Measurements from ENCODE around the gene LRP4. TPM values are rescaled to one million over a fixed set of nuclear protein-coding genes. Genes with fewer than 3 reads are reported as not detected.

LRP4 gene
- total RNA-seq, 1 experiment from 2014 or later: 11.6 TPM

DNA sequence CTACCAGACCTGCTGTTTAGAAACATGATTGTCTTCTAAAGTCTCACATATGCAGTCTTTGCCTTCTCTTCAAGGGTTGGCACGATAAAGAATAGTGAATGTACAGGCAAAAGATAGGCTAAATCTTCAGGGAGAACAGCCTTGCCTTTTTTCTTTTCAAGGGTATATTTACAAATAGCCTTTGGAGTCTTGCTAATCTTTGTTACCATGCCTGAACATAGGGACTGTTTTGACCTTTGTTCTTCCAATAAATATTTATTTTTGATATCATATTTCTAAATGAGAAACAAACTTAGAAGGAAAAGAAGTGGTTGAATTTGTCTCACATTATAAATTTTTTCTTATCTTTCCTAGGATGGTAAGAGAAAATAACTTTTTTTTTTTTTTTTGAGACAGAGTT, 30.9 kb upstream of the LRP4 start:
- H4K91ac ChIP-seq (ENCODE audit: insufficient read length, low read depth, low read length): no peak overlapping the region
- H3K27me3 Mint-ChIP-seq (ENCODE audit: low read depth): no peaks in the 10 kb centered on the region
- H2BK120ac ChIP-seq (ENCODE audit: low read depth, low read length, poor library complexity, severe bottlenecking): no peak overlapping the region
- no peak overlapping the region for H2BK5ac ChIP-seq (ENCODE audit: insufficient read length, low read length)
- H4K5ac ChIP-seq (ENCODE audit: insufficient read length, low read depth, low read length): no peak overlapping the region
- H3K27ac ChIP-seq (ENCODE audit: insufficient read length, low read depth, low read length): no peak overlapping the region
- H3K23ac ChIP-seq (ENCODE audit: insufficient read length, low read depth, low read length): no peak overlapping the region
- H2BK12ac ChIP-seq (ENCODE audit: insufficient read length, low read depth, low read length): no peak overlapping the region
- no peak overlapping the region for H3K9ac ChIP-seq (ENCODE audit: extremely low read depth, insufficient read length, low read length)
- peaks cover 20 to 34% of the 10 kb centered on the region in 2 experiments for H3K4me1 Mint-ChIP-seq
- no peak overlapping the region for H3K4me3 Mint-ChIP-seq
- no peaks in the 10 kb centered on the region for H3K27me3 ChIP-seq (ENCODE audit: insufficient read depth, low read length)
- H3K9me3 Mint-ChIP-seq: no peaks in the 10 kb centered on the region
- no peak for DNase-seq
- no peak overlapping the region for H2AK5ac ChIP-seq (ENCODE audit: insufficient read length, low read length)
- no CpG with 5 or more reads among the region's 1 CpG for WGBS (ENCODE audit: extremely low coverage, insufficient read length, low lambda C conversion rate)
- TF ChIP-seq, protein P1, sequence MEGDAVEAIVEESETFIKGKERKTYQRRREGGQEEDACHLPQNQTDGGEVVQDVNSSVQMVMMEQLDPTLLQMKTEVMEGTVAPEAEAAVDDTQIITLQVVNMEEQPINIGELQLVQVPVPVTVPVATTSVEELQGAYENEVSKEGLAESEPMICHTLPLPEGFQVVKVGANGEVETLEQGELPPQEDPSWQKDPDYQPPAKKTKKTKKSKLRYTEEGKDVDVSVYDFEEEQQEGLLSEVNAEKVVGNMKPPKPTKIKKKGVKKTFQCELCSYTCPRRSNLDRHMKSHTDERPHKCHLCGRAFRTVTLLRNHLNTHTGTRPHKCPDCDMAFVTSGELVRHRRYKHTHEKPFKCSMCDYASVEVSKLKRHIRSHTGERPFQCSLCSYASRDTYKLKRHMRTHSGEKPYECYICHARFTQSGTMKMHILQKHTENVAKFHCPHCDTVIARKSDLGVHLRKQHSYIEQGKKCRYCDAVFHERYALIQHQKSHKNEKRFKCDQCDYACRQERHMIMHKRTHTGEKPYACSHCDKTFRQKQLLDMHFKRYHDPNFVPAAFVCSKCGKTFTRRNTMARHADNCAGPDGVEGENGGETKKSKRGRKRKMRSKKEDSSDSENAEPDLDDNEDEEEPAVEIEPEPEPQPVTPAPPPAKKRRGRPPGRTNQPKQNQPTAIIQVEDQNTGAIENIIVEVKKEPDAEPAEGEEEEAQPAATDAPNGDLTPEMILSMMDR (conservative IDR thresholded peaks at IDR 0.05): no peak
- no peak overlapping the region for H3K4me2 ChIP-seq (ENCODE audit: insufficient read depth, insufficient read length, low read length)
- no peaks in the 10 kb centered on the region for H3K4me1 ChIP-seq (ENCODE audit: insufficient read depth, low read length)
- no peaks in the 10 kb centered on the region for H3K9me3 ChIP-seq (ENCODE audit: control insufficient read depth, low read depth, low read length)
- no peaks in the 10 kb centered on the region for H3K79me1 ChIP-seq (ENCODE audit: insufficient read depth, low read depth, low read length, poor library complexity, severe bottlenecking)
- H2BK15ac ChIP-seq (ENCODE audit: low read depth, low read length): no peak overlapping the region
- H3T11ph ChIP-seq (ENCODE audit: low read length): no peak overlapping the region
- peaks cover 4% of the 10 kb centered on the region for H3K23me2 ChIP-seq (ENCODE audit: insufficient read length, low read depth, low read length, poor library complexity, severe bottlenecking)
- H2AFZ ChIP-seq (ENCODE audit: low read length): no peak overlapping the region
- H4K20me1 ChIP-seq (ENCODE audit: control insufficient read depth, insufficient read depth, insufficient read length): no peaks in the 10 kb centered on the region
- H3K27ac Mint-ChIP-seq: no peak overlapping the region
- no peak overlapping the region for H3K18ac ChIP-seq (ENCODE audit: insufficient read length, low read depth, low read length)
- no peak overlapping the region for H2BK20ac ChIP-seq (ENCODE audit: low read depth, low read length, poor library complexity, severe bottlenecking)
- H3K14ac ChIP-seq (ENCODE audit: insufficient read depth, low read length): no peak overlapping the region
- 0 out of 2 replicates have a peak, but pooled peaks cover 2% of the 10 kb centered on the region for H3K79me2 ChIP-seq (ENCODE audit: insufficient read depth, low read length)
- H3K36me3 Mint-ChIP-seq (ENCODE audit: insufficient read depth in 1 of 3, low read depth in 3 of 3): no peaks in the 10 kb centered on the region
- H4K8ac ChIP-seq (replicated peaks; ENCODE audit: insufficient read length, low read depth, low read length): no peak overlapping the region
- no peak overlapping the region for H3K4ac ChIP-seq (ENCODE audit: low read depth, low read length)
- H3K56ac ChIP-seq (ENCODE audit: insufficient read length, low read depth, low read length): no peak overlapping the region
